Activated T-helper 9 cell treated with anti-CD3 and anti-CD28 coated beads, Interleukin-2, amount 50 U/mL, for 16 hours (primary cell): ENCODE data around the gene ZSWIM1.
A peak's percentile ranks its signal among the peaks of the same experiment; 100 is the strongest.

Experiments used
- DNase-seq: peaks from one replicate; pipeline ENCODE4 v3.0.0-alpha.2; 2020; ENCODE audit warnings: low read depth

ZSWIM1 gene

DNA sequence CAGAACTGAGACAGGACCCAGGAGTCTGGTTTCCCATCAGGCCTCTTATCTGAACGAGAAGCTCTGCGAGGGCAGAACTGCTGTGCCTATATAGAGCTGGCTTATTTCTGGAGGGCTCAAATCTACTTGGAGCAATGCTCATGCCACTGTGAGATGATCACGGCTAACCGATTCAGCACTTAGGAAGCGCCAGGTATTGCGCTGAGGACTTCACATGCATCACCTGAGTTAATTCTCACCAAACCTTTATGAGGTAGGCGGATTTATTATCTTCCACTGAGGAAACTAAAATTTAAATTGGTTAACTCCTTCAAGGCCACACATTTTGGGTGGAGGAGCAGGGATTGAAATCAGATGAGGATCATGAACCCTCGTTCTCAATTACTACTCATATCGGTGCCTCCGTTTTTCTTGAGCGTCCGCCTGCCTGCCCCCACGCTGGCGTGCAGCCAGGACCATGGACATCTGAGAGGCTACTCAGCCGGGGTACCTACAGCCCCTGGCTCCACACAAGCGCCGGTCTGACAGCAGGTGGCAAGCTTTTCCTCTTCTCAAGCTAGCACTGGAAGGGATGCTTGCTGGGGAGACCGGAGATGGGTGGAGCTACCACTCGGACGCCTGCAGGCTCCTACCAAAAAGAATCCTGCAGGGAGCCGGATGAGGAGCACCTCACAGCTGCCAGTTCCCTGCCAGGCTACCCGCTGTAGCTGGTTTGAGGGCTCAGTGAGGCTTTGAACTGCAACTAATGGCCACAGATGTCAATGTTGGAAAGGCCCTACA, 52.4 kb downstream of the ZSWIM1 start:
- peak; percentile 26 for DNase-seq

DNA sequence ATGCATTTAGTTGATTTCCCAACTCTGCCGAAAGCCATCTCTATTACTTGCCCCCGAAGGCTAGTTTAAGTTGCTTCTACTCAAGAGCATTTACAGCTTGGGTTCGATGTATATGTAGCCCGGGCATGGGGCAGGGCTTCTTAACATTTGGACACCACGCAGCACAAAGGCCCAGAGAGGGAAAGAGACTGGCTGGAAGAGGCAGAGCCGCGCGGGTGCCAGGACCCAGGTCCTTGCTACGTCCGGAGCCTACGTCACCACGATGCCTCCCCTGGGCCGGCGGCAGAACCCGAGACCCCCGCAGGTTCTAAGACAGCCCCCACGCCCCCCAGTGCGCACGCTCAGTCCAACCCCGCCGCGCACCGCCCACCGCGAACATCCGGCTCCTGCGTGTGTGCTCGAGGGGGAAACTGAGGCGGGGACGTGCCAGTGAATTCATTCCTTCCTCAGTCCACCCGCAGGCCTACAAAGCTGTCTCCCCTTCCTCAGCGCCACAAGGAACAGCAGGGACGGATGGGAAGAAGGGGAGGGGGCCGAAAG, 53.1 kb downstream of the ZSWIM1 start:
- no peak for DNase-seq
